ENCODE data around the gene PRLR.

DNA sequence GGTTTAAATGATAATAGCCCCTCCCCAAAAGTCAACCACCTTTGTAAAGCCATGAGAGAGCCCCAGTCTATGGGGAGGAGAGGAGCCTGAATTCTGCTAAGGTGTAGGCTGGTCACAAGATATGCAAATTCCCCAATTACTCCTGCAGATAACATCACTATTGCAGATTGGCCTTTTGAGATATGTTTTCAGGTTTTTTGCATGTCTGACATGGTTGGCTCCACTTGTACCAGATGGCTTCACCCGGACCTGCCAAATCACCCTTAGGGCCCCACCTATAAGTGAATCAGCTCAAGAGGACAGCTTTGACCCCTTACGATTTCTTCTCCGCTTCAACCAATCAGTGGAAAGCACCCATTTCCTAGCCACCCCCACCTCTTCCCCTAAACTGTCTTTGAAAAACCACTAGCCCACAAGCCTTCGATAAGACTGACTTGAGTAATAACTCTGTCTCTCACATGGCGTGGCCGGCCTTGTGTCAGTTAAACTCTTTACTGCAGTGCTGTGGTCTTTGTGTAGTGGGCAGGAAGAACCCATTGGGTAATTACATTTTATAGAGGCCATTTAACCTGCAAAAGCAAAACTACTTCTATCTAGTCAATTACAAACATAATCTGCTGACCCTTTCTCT lies 69.7 kb downstream of the PRLR start:
- no peak for TF ChIP-seq CTCF (IDR thresholded peaks at IDR 0.05; ENCODE audit: low read depth, low read length)
- TF ChIP-seq EZH2phosphoT487 (IDR thresholded peaks at IDR 0.05; ENCODE audit: low read depth), result no peak

All from OCI-LY3 (cell line).